GM20000 (cell line): ENCODE data around the gene ENKUR.
"Not testable (repeated sequence)": the region's sequence is repeated elsewhere in the genome, so short reads cannot be mapped to it uniquely, and the experiment has no call there.

Source experiments
- DNase-seq: peaks from one replicate; pipeline ENCODE4 v3.0.0; 2012; ENCODE audit warnings: low spot score
- CTCF ChIP-seq: IDR thresholded peaks from 2 replicates; pipeline ENCODE4 v1.5.1; 2012; ENCODE audit warnings: mild to moderate bottlenecking, control low read depth; ENCODE audit errors: extremely low read depth, missing control alignments

ENKUR gene

DNA sequence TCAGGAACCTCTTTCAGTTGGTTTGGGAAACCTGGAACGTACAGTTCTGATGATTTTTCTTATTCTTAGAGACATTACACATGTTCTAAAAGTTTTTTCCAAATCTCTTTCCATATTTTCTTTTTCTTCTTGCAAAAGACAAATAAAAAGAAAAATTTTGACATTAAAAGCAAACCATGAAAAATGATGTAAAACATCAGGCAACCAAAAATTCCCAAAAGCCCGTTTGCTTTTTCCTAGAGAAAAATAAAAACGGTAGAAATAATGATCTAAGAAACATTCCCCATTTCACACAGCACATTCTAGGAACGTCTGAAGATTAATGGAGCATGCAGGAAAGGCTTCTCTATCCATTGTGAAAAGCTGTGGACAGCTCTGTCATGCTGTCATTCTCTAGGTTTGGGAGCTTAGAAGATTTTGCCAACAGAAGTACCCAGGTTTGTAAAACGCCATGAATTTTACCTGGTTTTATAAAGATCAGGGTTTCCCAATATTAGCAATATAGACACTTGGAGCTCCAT lies 52.4 kb downstream of the ENKUR start:
- TF ChIP-seq CTCF, result no peak

GRCh38 chr10:24962995-24963394 lies 53.0 kb downstream of the ENKUR start:
- DNase-seq, result no peak
- TF ChIP-seq CTCF, result no peak

More for the DNA sequence above, 52.4 kb downstream of the ENKUR start:
- DNase-seq, result no peak

DNA sequence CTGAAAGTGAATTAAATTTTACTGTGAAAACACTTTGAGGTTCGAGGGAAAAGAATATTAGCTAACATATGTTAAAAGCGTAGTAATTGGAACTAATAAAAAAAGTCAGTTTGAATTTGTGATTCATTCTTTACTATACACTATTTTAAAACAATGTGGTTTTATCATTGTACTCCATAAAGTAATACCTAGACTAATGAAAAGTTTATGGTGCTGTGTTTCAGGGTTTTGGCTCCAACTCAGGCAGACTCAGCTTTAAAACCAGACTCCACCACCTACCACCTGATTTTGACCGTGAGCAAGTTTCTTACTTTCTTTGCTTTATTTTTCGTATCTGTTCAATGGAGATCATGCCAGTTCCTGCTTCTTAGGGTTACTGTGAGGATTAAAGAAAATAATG lies 54.4 kb downstream of the ENKUR start:
- no peak for DNase-seq
- TF ChIP-seq CTCF, result no peak

DNA sequence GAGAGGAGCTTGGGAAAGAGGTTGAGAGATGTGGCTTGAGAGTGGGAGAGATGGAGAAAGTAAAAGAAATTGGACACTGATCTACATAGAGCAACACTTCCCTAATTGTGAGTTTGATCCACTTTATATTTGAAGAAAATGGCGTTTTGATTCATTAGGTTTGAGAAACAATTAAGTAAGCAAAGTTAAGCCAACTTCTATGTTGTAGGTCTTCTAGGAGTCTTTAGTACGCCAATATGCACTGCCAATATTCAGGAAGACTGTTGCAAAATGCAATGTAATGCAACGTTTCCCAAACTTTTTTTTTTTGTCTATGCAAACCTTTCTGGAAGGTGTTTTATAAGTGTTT lies 56.6 kb downstream of the ENKUR start:
- DNase-seq, result no peak
- TF ChIP-seq CTCF, result no peak

GRCh38 chr10:24958721-24959381 lies 57.1 kb downstream of the ENKUR start:
- no peak for DNase-seq

GRCh38 chr10:24958091-24958720 lies 57.8 kb downstream of the ENKUR start:
- TF ChIP-seq CTCF, result no peak
- DNase-seq, result no peak

More at GRCh38 chr10:24958721-24959381, 57.1 kb downstream of the ENKUR start:
- TF ChIP-seq CTCF, result no peak

DNA sequence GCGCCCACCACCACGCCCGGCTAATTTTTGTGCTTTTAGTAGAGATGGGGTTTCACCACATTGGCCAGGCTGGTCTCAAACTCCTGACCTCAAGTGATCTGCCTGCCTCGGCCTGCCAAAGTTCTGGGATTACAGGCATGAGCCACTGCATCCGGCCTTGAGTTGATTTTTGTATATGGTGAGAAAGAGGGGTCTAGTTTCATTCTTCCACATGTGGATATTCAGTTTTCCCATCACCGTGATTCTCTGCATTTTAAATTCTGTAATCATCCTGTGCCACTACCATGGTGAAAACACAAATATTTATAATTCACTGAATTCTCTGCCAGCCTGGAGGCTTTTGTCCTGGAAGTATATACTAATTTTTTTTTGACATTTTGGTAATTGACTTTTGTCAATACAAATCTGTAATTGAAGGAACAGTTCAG lies 58.3 kb downstream of the ENKUR start:
- DNase-seq, result not testable (repeated sequence)

- DNase-seq, result no peak
- TF ChIP-seq CTCF, result no peak
These were observed 62.3 kb downstream of the ENKUR start for GRCh38 chr10:24953675-24954074.
